NB4 (cell line): ENCODE results near the gene MINDY2.

Experiments
- MYC ChIP-seq: IDR thresholded peaks from 2 replicates; pipeline ENCODE4 v1.6.1; 2011; ENCODE audit warnings: low read depth, low read length
- TF ChIP-seq, protein P1 (sequence below): IDR thresholded peaks from one replicate; pipeline ENCODE4 v1.5.1; 2012; ENCODE audit warnings: low read depth, low read length
- TF ChIP-seq, protein P2 (sequence below): IDR thresholded peaks from 2 replicates; pipeline ENCODE4 v1.6.1; 2011; ENCODE audit warnings: low read depth, low read length

DNA sequence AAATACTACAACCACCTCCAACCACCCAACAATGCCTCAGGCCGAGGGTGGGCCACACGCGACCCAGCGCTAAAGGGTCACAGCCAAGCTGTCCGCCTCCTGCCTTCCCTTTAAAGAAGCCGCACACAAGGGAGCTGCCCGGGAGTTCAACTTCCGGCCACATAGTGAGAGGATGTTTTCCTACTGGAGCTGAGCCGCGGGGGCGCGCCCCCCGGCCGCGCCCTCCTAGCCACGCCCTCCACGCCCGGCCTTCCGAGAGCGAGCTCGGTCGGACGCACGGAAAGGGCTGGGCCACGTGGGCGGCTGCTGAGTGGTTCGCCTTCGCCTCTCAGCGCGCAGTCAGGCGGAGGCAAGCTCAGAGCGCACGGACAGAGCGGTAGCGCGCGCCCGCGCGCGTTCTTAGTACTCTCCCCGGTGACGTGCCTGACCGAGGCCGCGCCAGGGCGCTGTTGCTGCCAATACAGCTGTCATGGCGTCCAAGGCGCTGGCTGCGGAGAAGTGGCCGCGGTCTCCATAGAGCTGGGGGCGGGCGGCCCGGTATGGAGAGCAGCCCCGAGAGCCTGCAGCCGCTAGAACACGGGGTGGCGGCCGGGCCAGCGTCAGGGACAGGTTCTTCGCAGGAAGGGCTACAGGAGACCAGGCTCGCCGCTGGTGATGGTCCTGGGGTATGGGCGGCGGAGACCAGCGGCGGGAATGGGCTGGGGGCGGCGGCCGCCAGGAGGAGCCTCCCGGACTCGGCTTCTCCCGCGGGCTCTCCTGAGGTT is at the start of gene MINDY2:
- TF ChIP-seq, protein P1, sequence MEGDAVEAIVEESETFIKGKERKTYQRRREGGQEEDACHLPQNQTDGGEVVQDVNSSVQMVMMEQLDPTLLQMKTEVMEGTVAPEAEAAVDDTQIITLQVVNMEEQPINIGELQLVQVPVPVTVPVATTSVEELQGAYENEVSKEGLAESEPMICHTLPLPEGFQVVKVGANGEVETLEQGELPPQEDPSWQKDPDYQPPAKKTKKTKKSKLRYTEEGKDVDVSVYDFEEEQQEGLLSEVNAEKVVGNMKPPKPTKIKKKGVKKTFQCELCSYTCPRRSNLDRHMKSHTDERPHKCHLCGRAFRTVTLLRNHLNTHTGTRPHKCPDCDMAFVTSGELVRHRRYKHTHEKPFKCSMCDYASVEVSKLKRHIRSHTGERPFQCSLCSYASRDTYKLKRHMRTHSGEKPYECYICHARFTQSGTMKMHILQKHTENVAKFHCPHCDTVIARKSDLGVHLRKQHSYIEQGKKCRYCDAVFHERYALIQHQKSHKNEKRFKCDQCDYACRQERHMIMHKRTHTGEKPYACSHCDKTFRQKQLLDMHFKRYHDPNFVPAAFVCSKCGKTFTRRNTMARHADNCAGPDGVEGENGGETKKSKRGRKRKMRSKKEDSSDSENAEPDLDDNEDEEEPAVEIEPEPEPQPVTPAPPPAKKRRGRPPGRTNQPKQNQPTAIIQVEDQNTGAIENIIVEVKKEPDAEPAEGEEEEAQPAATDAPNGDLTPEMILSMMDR = no peak
- peak; percentile 97 for TF ChIP-seq MYC
- TF ChIP-seq, protein P2, sequence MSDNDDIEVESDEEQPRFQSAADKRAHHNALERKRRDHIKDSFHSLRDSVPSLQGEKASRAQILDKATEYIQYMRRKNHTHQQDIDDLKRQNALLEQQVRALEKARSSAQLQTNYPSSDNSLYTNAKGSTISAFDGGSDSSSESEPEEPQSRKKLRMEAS = peak; percentile 99
